Epithelial cell of esophagus (primary cell): ENCODE data around the gene RPP40.

ENCODE experiments used
- DNase-seq: peaks from one replicate; pipeline ENCODE4 v3.0.0; 2010; ENCODE audit warnings: low read depth
- H3K4me3 ChIP-seq: 2 replicates; pipeline ENCODE4 v1.5.1; 2011; ENCODE audit warnings: mild to moderate bottlenecking, low read length, control low read depth
- CTCF ChIP-seq: IDR thresholded peaks from 2 replicates; pipeline ENCODE4 v1.5.1; 2011; ENCODE audit warnings: low read depth, mild to moderate bottlenecking, low read length, control low read depth, inconsistent platforms; ENCODE audit not compliant: insufficient read depth; ENCODE audit errors: missing control alignments

The RPP40 gene

GRCh38 chr6:4950836-4951533 is 52.9 kb downstream of the RPP40 start:
- H3K4me3 ChIP-seq, result no peak overlapping the region
- TF ChIP-seq CTCF, result no peak
- peak; percentile 75 for DNase-seq

- no peak for DNase-seq
- H3K4me3 ChIP-seq, result no peak overlapping the region
- TF ChIP-seq CTCF, result no peak
Observed at GRCh38 chr6:4950076-4950475, 53.8 kb downstream of the RPP40 start.

- H3K4me3 ChIP-seq, result no peak overlapping the region
- no peak for TF ChIP-seq CTCF
- peak; percentile 62 for DNase-seq
Observed at GRCh38 chr6:4948781-4949450, 54.9 kb downstream of the RPP40 start.

- TF ChIP-seq CTCF, result no peak
- DNase-seq, result no peak
- no peak overlapping the region for H3K4me3 ChIP-seq
Observed at GRCh38 chr6:4947716-4948115, 56.1 kb downstream of the RPP40 start.

- no peak overlapping the region for H3K4me3 ChIP-seq
- TF ChIP-seq CTCF, result no peak
- no peak for DNase-seq
Observed at GRCh38 chr6:4946521-4946920, 57.3 kb downstream of the RPP40 start.
